SK-N-SH (cell line): ENCODE data around the gene APBB1IP. TPM values are rescaled to one million over a fixed set of nuclear protein-coding genes. Genes with fewer than 3 reads are reported as not detected.

ENCODE experiments used
- CTCF ChIA-PET: fragments of 300-600, 350-600 bp; formaldehyde crosslinking; extraction: SDS; loops from one replicate; lab custom pipeline; 2021; lab: Yijun Ruan, JAX
- POLR2A ChIA-PET: fragments of 350-600 bp; sonication (Branson Sonifier 250); formaldehyde crosslinking; extraction: SDS; loops from one replicate; lab custom pipeline; 2020; ENCODE audit warnings: antibody characterized with exemption, inconsistent platforms; lab: Yijun Ruan, JAX
- DNase-seq: peaks from one replicate; pipeline ENCODE4 v3.0.0; 2012
- H2AFZ ChIP-seq: fragments of 200-600 bp; sonication (generic); 2 replicates; pipeline ENCODE4 v1.8.1; 2016; ENCODE audit warnings: antibody characterized with exemption, mild to moderate bottlenecking, low read depth
- H3F3A ChIP-seq: fragments of 200-600 bp; sonication (generic); replicated peaks from 2 replicates; pipeline ENCODE3; 2016; ENCODE audit warnings: antibody characterized with exemption, mild to moderate bottlenecking; ENCODE audit not compliant: insufficient read depth
- H3K27ac ChIP-seq, 2 experiments: fragments of 200-500 bp in 1 of 2; fragments of 200-600 bp in 1 of 2; sonication (Bioruptor generic) in 1 of 2; sonication (generic), shearing (Covaris generic) in 1 of 2; 2 replicates each; pipeline versions ENCODE4 v1.5.1 to v1.6.1; 2014 to 2016; ENCODE audit warnings: low read depth in 2 of 2, inconsistent platforms in 1 of 2, low read length in 1 of 2, mild to moderate bottlenecking in 1 of 2, mixed read lengths in 1 of 2
- H3K27me3 ChIP-seq: fragments of 200-600 bp; sonication (generic), shearing (Covaris generic); 2 replicates; pipeline ENCODE4 v1.6.1; 2016; ENCODE audit warnings: mixed run types; ENCODE audit not compliant: insufficient read depth
- H3K36me3 ChIP-seq, 2 experiments: fragments of 200-500 bp in 1 of 2; fragments of 200-600 bp in 1 of 2; sonication (Bioruptor generic) in 1 of 2; sonication (generic) in 1 of 2; replicated peaks in 1 of 2; 2 replicates each; pipeline versions ENCODE3 to v1.5.1; 2014 to 2016; ENCODE audit warnings: low read length in 1 of 2, mild to moderate bottlenecking in 1 of 2; ENCODE audit not compliant: insufficient read depth in 2 of 2, control insufficient read depth in 1 of 2
- H3K4me1 ChIP-seq, 2 experiments: fragments of 200-500 bp in 1 of 2; fragments of 200-600 bp in 1 of 2; sonication (Bioruptor generic) in 1 of 2; sonication (generic), shearing (Covaris generic) in 1 of 2; 2 replicates each; pipeline versions ENCODE4 v1.5.1 to v1.6.1; 2014 to 2016; ENCODE audit warnings: low read depth in 1 of 2, low read length in 1 of 2, mixed run types in 1 of 2; ENCODE audit not compliant: insufficient read depth in 2 of 2, control insufficient read depth in 1 of 2
- H3K4me2 ChIP-seq: fragments of 200-600 bp; sonication (generic), shearing (Covaris generic); 2 replicates; pipeline ENCODE4 v1.6.1; 2017; ENCODE audit warnings: mixed run types
- H3K4me3 ChIP-seq, 2 experiments: fragments of 200-500 bp in 1 of 2; fragments of 200-600 bp in 1 of 2; sonication (Bioruptor generic) in 1 of 2; sonication (generic), shearing (Covaris generic) in 1 of 2; 2 replicates each; pipeline versions ENCODE4 v1.5.1 to v1.8.1; 2014 to 2016; ENCODE audit warnings: low read depth in 2 of 2, inconsistent platforms in 1 of 2, low read length in 1 of 2, mild to moderate bottlenecking in 1 of 2, mixed read lengths in 1 of 2, moderate library complexity in 1 of 2
- H3K79me2 ChIP-seq: fragments of 200-600 bp; sonication (generic); 2 replicates; pipeline ENCODE4 v1.8.1; 2017; ENCODE audit warnings: mild to moderate bottlenecking; ENCODE audit not compliant: insufficient read depth
- H3K9ac ChIP-seq: fragments of 200-600 bp; sonication (generic); 2 replicates; pipeline ENCODE4 v1.6.1; 2017; ENCODE audit warnings: mixed run types
- H3K9me2 ChIP-seq: fragments of 200-600 bp; sonication (generic); 2 replicates; pipeline ENCODE4 v1.6.1; 2017; ENCODE audit warnings: mixed run types
- H3K9me3 ChIP-seq: fragments of 200-600 bp; sonication (generic); 2 replicates; pipeline ENCODE4 v1.6.1; 2017; ENCODE audit warnings: mixed run types, mild to moderate bottlenecking, moderate library complexity
- H4K20me1 ChIP-seq: fragments of 200-600 bp; sonication (generic); 2 replicates; pipeline ENCODE4 v1.6.1; 2017; ENCODE audit warnings: mild to moderate bottlenecking, mixed run types; ENCODE audit not compliant: insufficient read depth
- ELF1 ChIP-seq: IDR thresholded peaks from 2 replicates; pipeline ENCODE4 v1.4.0; 2012
- EP300 ChIP-seq, 2 experiments: IDR thresholded peaks; 2 replicates each; pipeline versions ENCODE4 v1.4.0 to v1.6.1; 2012; ENCODE audit warnings: borderline replicate concordance in 1 of 2, low read depth in 1 of 2, low read length in 1 of 2
- EZH2phosphoT487 ChIP-seq: fragments of 200-600 bp; sonication (generic); IDR thresholded peaks from 2 replicates; pipeline ENCODE4 v1.6.1; 2017; ENCODE audit warnings: low read depth, mixed run types, mild to moderate bottlenecking, antibody characterized with exemption, moderate library complexity, borderline replicate concordance
- FOXJ3 ChIP-seq: sonication (generic); formaldehyde crosslinking; IDR thresholded peaks from 2 replicates; pipeline ENCODE4 v1.5.1; 2020; ENCODE audit warnings: mild to moderate bottlenecking, missing genetic modification reagents
- GABPA ChIP-seq: IDR thresholded peaks from 2 replicates; pipeline ENCODE4 v1.4.0; 2012; ENCODE audit warnings: low read depth, mild to moderate bottlenecking
- JUND ChIP-seq: IDR thresholded peaks from 2 replicates; pipeline ENCODE4 v1.4.0; 2012
- MXI1 ChIP-seq: IDR thresholded peaks from 2 replicates; pipeline ENCODE4 v1.6.1; 2012; ENCODE audit warnings: mild to moderate bottlenecking, low read depth, low read length, improper control_type of control experiment
- NFIC ChIP-seq: IDR thresholded peaks from 2 replicates; pipeline ENCODE4 v1.4.0; 2012; ENCODE audit warnings: borderline replicate concordance
- NRF1 ChIP-seq: IDR thresholded peaks from 2 replicates; pipeline ENCODE4 v1.6.1; 2012; ENCODE audit warnings: low read depth, mild to moderate bottlenecking, low read length
- POLR2AphosphoS5 ChIP-seq: IDR thresholded peaks from 2 replicates; pipeline ENCODE4 v1.6.1; 2012; ENCODE audit warnings: low read depth, low read length
- RAD21 ChIP-seq: IDR thresholded peaks from 2 replicates; pipeline ENCODE4 v1.6.1; 2012; ENCODE audit warnings: mild to moderate bottlenecking, low read length
- RFX5 ChIP-seq: IDR thresholded peaks from 2 replicates; pipeline ENCODE4 v1.6.1; 2012; ENCODE audit warnings: mild to moderate bottlenecking, improper control_type of control experiment, low read length
- RXRA ChIP-seq: IDR thresholded peaks from 2 replicates; pipeline ENCODE4 v1.4.0; 2012; ENCODE audit warnings: low read depth, mild to moderate bottlenecking, borderline replicate concordance
- SMC3 ChIP-seq: IDR thresholded peaks from 2 replicates; pipeline ENCODE4 v1.6.1; 2012; ENCODE audit warnings: low read depth, low read length, improper control_type of control experiment
- TAF1 ChIP-seq: IDR thresholded peaks from 2 replicates; pipeline ENCODE4 v1.6.1; 2012; ENCODE audit warnings: low read depth, mild to moderate bottlenecking, low read length, moderate library complexity, borderline replicate concordance
- TEAD4 ChIP-seq: IDR thresholded peaks from 2 replicates; pipeline ENCODE4 v1.4.0; 2012; ENCODE audit warnings: mild to moderate bottlenecking, borderline replicate concordance; ENCODE audit not compliant: insufficient read depth
- USF2 ChIP-seq: fragments of 150-350 bp; IDR thresholded peaks from 2 replicates; pipeline ENCODE4 v1.6.1; 2017; ENCODE audit warnings: antibody characterized with exemption, low read length, low read depth, borderline replicate concordance
- ZBTB33 ChIP-seq: IDR thresholded peaks from 2 replicates; pipeline ENCODE4 v1.4.0; 2012; ENCODE audit warnings: low read depth, borderline replicate concordance
- WGBS: methylation state at CpG from one replicate; pipeline ENCODE4 v1.1.6; 2017; ENCODE audit warnings: low lambda C conversion rate; 5-methylcytosine and 5-hydroxymethylcytosine counted together
- polyA plus RNA-seq, 3 experiments: library from polyadenylated mRNA; depleted of rRNA; stranded (reverse); fragments of >200 nt; gene quantifications; 2 replicates each; pipeline ENCODE4 v1.2.3, GENCODE V29; 2012
- TF ChIP-seq, protein P1 (sequence below): fragments of 200-600 bp; sonication (generic); IDR thresholded peaks from 2 replicates; pipeline ENCODE4 v1.6.1; 2017; ENCODE audit warnings: antibody characterized with exemption, mild to moderate bottlenecking, moderate library complexity
- TF ChIP-seq, protein P2 (sequence below): IDR thresholded peaks from 2 replicates; pipeline ENCODE4 v1.4.0; 2012; ENCODE audit warnings: low read depth, borderline replicate concordance

The APBB1IP gene
- polyA plus RNA-seq, 1 of the 3 experiments (the other 2 are of a cell fraction), result not detected

GRCh38 chr10:26454891-26455290, 16.8 kb downstream of the APBB1IP start:
- Histone ChIP-seq H4K20me1 (no peaks in the 10 kb centered on the region), H3K27ac (no peak overlapping the region), H3K9me2 (no peaks in the 10 kb centered on the region), H3F3A (no peaks in the 10 kb centered on the region), H3K4me3 (no peak overlapping the region), H3K9me3 (no peaks in the 10 kb centered on the region), H3K27me3 (no peaks in the 10 kb centered on the region), H2AFZ (no peak overlapping the region)
- CTCF ChIA-PET, result no interaction called here
- no peak for TF ChIP-seq EP300 (IDR thresholded peaks at IDR 0.05; ENCODE audit: borderline replicate concordance in 1 of 2, low read depth in 1 of 2, low read length in 1 of 2)
- no peak for TF ChIP-seq RAD21
- TF ChIP-seq NFIC, result no peak
- TF ChIP-seq TAF1, result no peak
- no peak for TF ChIP-seq GABPA
- no peak for TF ChIP-seq MXI1
- TF ChIP-seq, all 33 proteins: peak for 0
- Histone ChIP-seq H3K4me1 (no peaks in the 10 kb centered on the region), H3K9ac (no peak overlapping the region), H3K79me2 (no peaks in the 10 kb centered on the region), H3K4me2 (no peak overlapping the region), H3K36me3 (no peaks in the 10 kb centered on the region)
- POLR2A ChIA-PET, result no interaction called here
- no peak for DNase-seq
- 14% methylated on average over 2 of the region's 2 CpGs for WGBS

DNA sequence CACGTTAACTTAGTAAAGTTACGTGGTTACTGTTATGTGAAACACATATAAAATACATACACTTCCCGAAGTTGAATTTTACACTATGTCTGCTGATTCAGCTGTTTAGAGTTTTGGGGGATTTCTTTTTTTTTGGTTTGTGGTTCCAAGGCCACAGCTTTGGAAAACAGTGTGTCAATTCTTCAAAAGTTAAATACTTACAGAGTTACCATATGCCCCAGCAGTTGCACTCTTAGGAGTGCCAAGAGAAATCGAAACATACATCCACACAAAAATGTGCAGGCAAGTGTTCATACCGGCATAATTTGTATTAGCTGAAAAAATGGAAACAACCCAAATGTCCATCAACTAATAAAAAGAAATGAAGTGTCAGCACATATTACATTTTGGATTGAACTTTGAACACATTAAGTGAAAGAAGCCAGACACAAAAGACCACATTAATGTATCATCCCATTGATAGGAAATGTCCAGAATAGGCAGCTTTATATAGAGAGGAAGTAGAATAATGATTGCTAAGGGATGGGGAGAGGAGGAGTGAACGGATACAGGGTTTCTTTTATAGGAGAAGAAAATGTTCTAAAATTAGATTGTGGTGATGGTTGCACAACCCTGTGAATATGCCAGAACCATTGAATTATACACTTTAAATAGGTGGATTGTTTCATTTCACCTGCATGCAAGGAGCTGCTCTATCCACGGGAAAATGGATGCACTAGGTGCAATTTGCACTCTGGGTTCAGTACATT, 17.6 kb downstream of the APBB1IP start:
- no peak overlapping the region for H3K4me3 ChIP-seq
- WGBS, result 19% methylated on average over 7 of the region's 7 CpGs
- no peak overlapping the region for H2AFZ ChIP-seq
- ChIA-PET CTCF (no interaction called here), POLR2A (no interaction called here)
- H3K36me3 ChIP-seq, result no peaks in the 10 kb centered on the region
- no peaks in the 10 kb centered on the region for H3K9me2 ChIP-seq
- no peaks in the 10 kb centered on the region for H3K9me3 ChIP-seq
- no peak overlapping the region for H3K9ac ChIP-seq
- DNase-seq, result no peak
- no peak overlapping the region for H3K4me2 ChIP-seq
- no peaks in the 10 kb centered on the region for H3K4me1 ChIP-seq
- no peaks in the 10 kb centered on the region for H3K79me2 ChIP-seq
- H3K27ac ChIP-seq, result no peak overlapping the region
- H3K27me3 ChIP-seq, result no peaks in the 10 kb centered on the region
- no peaks in the 10 kb centered on the region for H3F3A ChIP-seq
- no peaks in the 10 kb centered on the region for H4K20me1 ChIP-seq
- TF ChIP-seq POLR2AphosphoS5 (no peak), ELF1 (no peak), GABPA (no peak), EZH2phosphoT487 (no peak), JUND (no peak), FOXJ3 (CRISPR knock-in tag) (no peak), SMC3 (no peak), RAD21 (no peak), RXRA (no peak), RFX5 (no peak), USF2 (no peak), TEAD4 (no peak), MXI1 (no peak), NFIC (no peak), NRF1 (no peak), ZBTB33 (no peak)
- TF ChIP-seq, protein P1, sequence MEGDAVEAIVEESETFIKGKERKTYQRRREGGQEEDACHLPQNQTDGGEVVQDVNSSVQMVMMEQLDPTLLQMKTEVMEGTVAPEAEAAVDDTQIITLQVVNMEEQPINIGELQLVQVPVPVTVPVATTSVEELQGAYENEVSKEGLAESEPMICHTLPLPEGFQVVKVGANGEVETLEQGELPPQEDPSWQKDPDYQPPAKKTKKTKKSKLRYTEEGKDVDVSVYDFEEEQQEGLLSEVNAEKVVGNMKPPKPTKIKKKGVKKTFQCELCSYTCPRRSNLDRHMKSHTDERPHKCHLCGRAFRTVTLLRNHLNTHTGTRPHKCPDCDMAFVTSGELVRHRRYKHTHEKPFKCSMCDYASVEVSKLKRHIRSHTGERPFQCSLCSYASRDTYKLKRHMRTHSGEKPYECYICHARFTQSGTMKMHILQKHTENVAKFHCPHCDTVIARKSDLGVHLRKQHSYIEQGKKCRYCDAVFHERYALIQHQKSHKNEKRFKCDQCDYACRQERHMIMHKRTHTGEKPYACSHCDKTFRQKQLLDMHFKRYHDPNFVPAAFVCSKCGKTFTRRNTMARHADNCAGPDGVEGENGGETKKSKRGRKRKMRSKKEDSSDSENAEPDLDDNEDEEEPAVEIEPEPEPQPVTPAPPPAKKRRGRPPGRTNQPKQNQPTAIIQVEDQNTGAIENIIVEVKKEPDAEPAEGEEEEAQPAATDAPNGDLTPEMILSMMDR, result no peak
- TF ChIP-seq, protein P2, sequence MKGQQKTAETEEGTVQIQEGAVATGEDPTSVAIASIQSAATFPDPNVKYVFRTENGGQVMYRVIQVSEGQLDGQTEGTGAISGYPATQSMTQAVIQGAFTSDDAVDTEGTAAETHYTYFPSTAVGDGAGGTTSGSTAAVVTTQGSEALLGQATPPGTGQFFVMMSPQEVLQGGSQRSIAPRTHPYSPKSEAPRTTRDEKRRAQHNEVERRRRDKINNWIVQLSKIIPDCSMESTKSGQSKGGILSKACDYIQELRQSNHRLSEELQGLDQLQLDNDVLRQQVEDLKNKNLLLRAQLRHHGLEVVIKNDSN, result no peak
